OCI-LY1 (cell line): ENCODE results near the gene GDF10.

Experiments
- H2AFZ ChIP-seq: fragments of 200-600 bp; sonication (generic), shearing (Covaris generic); 2 replicates; pipeline ENCODE4 v1.6.0; 2014; ENCODE audit warnings: antibody characterized with exemption, mild to moderate bottlenecking, low read length
- H3F3A ChIP-seq: fragments of 200-600 bp; sonication (generic), shearing (Covaris generic); 2 replicates; pipeline ENCODE4 v1.6.0; 2014; ENCODE audit warnings: mild to moderate bottlenecking, antibody characterized with exemption, low read length, moderate library complexity; ENCODE audit not compliant: insufficient read depth
- H3K27ac ChIP-seq: fragments of 200-600 bp; sonication (generic); 2 replicates; pipeline ENCODE4 v1.5.1; 2014; ENCODE audit warnings: low read length, mixed run types, mild to moderate bottlenecking, low read depth; ENCODE audit not compliant: poor library complexity, severe bottlenecking
- H3K27me3 ChIP-seq: fragments of 200-600 bp; sonication (generic); 2 replicates; pipeline ENCODE4 v1.6.0; 2014; ENCODE audit warnings: antibody characterized with exemption, mild to moderate bottlenecking, low read length, moderate library complexity; ENCODE audit not compliant: insufficient read depth
- H3K36me3 ChIP-seq: fragments of 200-600 bp; sonication (generic); 2 replicates; pipeline ENCODE4 v1.6.1; 2014; ENCODE audit warnings: mild to moderate bottlenecking, antibody characterized with exemption, low read length, moderate library complexity, mixed read lengths; ENCODE audit not compliant: insufficient read depth
- H3K4me1 ChIP-seq: fragments of 200-600 bp; sonication (generic); 2 replicates; pipeline ENCODE4 v1.5.1; 2014; ENCODE audit warnings: mild to moderate bottlenecking, low read length, moderate library complexity; ENCODE audit not compliant: insufficient read depth, severe bottlenecking
- H3K4me2 ChIP-seq: fragments of 200-600 bp; sonication (generic), shearing (Covaris generic); 2 replicates; pipeline ENCODE4 v1.6.1; 2014; ENCODE audit warnings: low read length
- H3K4me3 ChIP-seq: fragments of 200-600 bp; sonication (generic); 2 replicates; pipeline ENCODE4 v1.5.1; 2014; ENCODE audit warnings: low read length, low read depth, mild to moderate bottlenecking, mixed read lengths; ENCODE audit not compliant: poor library complexity, severe bottlenecking
- H3K79me2 ChIP-seq: fragments of 200-600 bp; shearing (Covaris generic); 2 replicates; pipeline ENCODE4 v1.6.1; 2016; ENCODE audit warnings: mixed run types, low read length, mixed read lengths; ENCODE audit not compliant: insufficient read depth
- H3K9ac ChIP-seq: fragments of 200-600 bp; sonication (generic), shearing (Covaris generic); 2 replicates; pipeline ENCODE4 v1.6.1; 2014; ENCODE audit warnings: mild to moderate bottlenecking, low read length, mixed read lengths
- H3K9me2 ChIP-seq: fragments of 200-600 bp; sonication (generic), shearing (Covaris generic); 2 replicates; pipeline ENCODE4 v1.6.1; 2014; ENCODE audit warnings: low read depth, mild to moderate bottlenecking, low read length, mixed read lengths
- H3K9me3 ChIP-seq: fragments of 200-600 bp; shearing (Covaris generic); 2 replicates; pipeline ENCODE4 v1.6.1; 2014; ENCODE audit warnings: low read length, mixed read lengths
- H4K20me1 ChIP-seq: fragments of 200-600 bp; sonication (generic), shearing (Covaris generic); 2 replicates; pipeline ENCODE4 v1.6.0; 2016; ENCODE audit warnings: mild to moderate bottlenecking, low read length; ENCODE audit not compliant: insufficient read depth
- EZH2 ChIP-seq: fragments of 200-600 bp; sonication (generic), shearing (Covaris generic); IDR thresholded peaks from 2 replicates; pipeline ENCODE4 v1.8.0; 2017; ENCODE audit warnings: borderline replicate concordance, mixed run types, mild to moderate bottlenecking, antibody characterized with exemption, low read length, moderate library complexity, mixed read lengths
- TF ChIP-seq, protein P1 (sequence below): fragments of 200-600 bp; sonication (generic), shearing (Covaris generic); IDR thresholded peaks from 2 replicates; pipeline ENCODE4 v1.5.1; 2017; ENCODE audit warnings: mild to moderate bottlenecking, antibody characterized with exemption, low read length, moderate library complexity, mixed read lengths

Gene GDF10

GRCh38 chr10:47312663-47312995 lies 12.6 kb downstream of the GDF10 start:
- Histone ChIP-seq H3K4me1 (peaks cover 4% of the 10 kb centered on the region), H2AFZ (no peak overlapping the region), H3K4me2 (no peak overlapping the region), H3K27ac (no peak overlapping the region), H3K4me3 (no peak overlapping the region), H3K9ac (no peak overlapping the region), H3F3A (no peaks in the 10 kb centered on the region), H3K9me2 (no peaks in the 10 kb centered on the region), H3K27me3 (no peaks in the 10 kb centered on the region), H3K36me3 (no peaks in the 10 kb centered on the region), H3K9me3 (no peaks in the 10 kb centered on the region), H4K20me1 (no peaks in the 10 kb centered on the region), H3K79me2 (no peaks in the 10 kb centered on the region)
- TF ChIP-seq EZH2: no peak
- TF ChIP-seq, protein P1, sequence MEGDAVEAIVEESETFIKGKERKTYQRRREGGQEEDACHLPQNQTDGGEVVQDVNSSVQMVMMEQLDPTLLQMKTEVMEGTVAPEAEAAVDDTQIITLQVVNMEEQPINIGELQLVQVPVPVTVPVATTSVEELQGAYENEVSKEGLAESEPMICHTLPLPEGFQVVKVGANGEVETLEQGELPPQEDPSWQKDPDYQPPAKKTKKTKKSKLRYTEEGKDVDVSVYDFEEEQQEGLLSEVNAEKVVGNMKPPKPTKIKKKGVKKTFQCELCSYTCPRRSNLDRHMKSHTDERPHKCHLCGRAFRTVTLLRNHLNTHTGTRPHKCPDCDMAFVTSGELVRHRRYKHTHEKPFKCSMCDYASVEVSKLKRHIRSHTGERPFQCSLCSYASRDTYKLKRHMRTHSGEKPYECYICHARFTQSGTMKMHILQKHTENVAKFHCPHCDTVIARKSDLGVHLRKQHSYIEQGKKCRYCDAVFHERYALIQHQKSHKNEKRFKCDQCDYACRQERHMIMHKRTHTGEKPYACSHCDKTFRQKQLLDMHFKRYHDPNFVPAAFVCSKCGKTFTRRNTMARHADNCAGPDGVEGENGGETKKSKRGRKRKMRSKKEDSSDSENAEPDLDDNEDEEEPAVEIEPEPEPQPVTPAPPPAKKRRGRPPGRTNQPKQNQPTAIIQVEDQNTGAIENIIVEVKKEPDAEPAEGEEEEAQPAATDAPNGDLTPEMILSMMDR: no peak

- Histone ChIP-seq H3F3A (no peaks in the 10 kb centered on the region), H4K20me1 (no peaks in the 10 kb centered on the region)
- TF ChIP-seq, protein P1: no peak
- no peak for TF ChIP-seq EZH2
These were observed 14.5 kb downstream of the GDF10 start for GRCh38 chr10:47314416-47314970.

GRCh38 chr10:47315421-47315820 lies 15.4 kb downstream of the GDF10 start:
- H2AFZ ChIP-seq: no peak overlapping the region
- H3K27ac ChIP-seq: no peak overlapping the region
- no peaks in the 10 kb centered on the region for H3K9me3 ChIP-seq
- H3K4me2 ChIP-seq: no peak overlapping the region
- no peaks in the 10 kb centered on the region for H3F3A ChIP-seq
- no peaks in the 10 kb centered on the region for H4K20me1 ChIP-seq
- H3K9me2 ChIP-seq: no peaks in the 10 kb centered on the region
- H3K4me3 ChIP-seq: no peak overlapping the region
- no peak for TF ChIP-seq EZH2
- TF ChIP-seq, protein P1: no peak
- no peaks in the 10 kb centered on the region for H3K79me2 ChIP-seq
- H3K4me1 ChIP-seq: peaks cover 4% of the 10 kb centered on the region
- no peaks in the 10 kb centered on the region for H3K27me3 ChIP-seq
- H3K9ac ChIP-seq: no peak overlapping the region
- H3K36me3 ChIP-seq: no peaks in the 10 kb centered on the region

More at GRCh38 chr10:47314416-47314970, 14.5 kb downstream of the GDF10 start:
- Histone ChIP-seq H3K4me2 (no peak overlapping the region), H3K9me2 (no peaks in the 10 kb centered on the region), H3K4me1 (peaks cover 4% of the 10 kb centered on the region), H3K9ac (no peak overlapping the region), H2AFZ (no peak overlapping the region), H3K4me3 (no peak overlapping the region), H3K27me3 (no peaks in the 10 kb centered on the region), H3K9me3 (no peaks in the 10 kb centered on the region), H3K36me3 (no peaks in the 10 kb centered on the region), H3K79me2 (no peaks in the 10 kb centered on the region), H3K27ac (no peak overlapping the region)
